Activated CD4-positive, CD25-positive, alpha-beta regulatory T cell (primary cell): Measurements from ENCODE around the gene PKD2.

Experiments
- DNase-seq, 4 experiments: peaks; one replicate each; lab custom pipeline; 2025; lab: John Stamatoyannopoulos, UW

The PKD2 gene

GRCh38 chr4:88007304-88008121, at the start of gene PKD2:
Gene PKD2 (plus strand): TSS chr4:88007635. CDS start chr4:88007734, 99 bp downstream.
- peak; percentile 33 to 65 (median 48) for DNase-seq

GRCh38 chr4:87961993-87962392, 45.4 kb upstream of the PKD2 start:
- DNase-seq, result no peak

- no peak for DNase-seq
These were observed 44.9 kb upstream of the PKD2 start for GRCh38 chr4:87962398-87963146.

GRCh38 chr4:87965501-87965975, 41.9 kb upstream of the PKD2 start:
- DNase-seq, result no peak

GRCh38 chr4:87966095-87966496, 41.3 kb upstream of the PKD2 start:
- DNase-seq, result no peak

- DNase-seq, result no peak
These were observed 40.2 kb upstream of the PKD2 start for GRCh38 chr4:87967193-87967592.

- DNase-seq, result no peak
These were observed 37.3 kb upstream of the PKD2 start for GRCh38 chr4:87970121-87970520.

GRCh38 chr4:87971866-87972265, 35.6 kb upstream of the PKD2 start:
- no peak for DNase-seq

- peak in 1 of 4 experiments; percentile 3 for DNase-seq
These were observed 33.9 kb upstream of the PKD2 start for GRCh38 chr4:87973283-87974169.

GRCh38 chr4:87974856-87975462, 32.5 kb upstream of the PKD2 start:
- DNase-seq, result no peak

- DNase-seq, result no peak
These were observed 32.0 kb upstream of the PKD2 start, which contains the start of gene SPP1 for GRCh38 chr4:87975466-87975865. Gene SPP1 (plus strand): TSS chr4:87975714. CDS start chr4:87976896, 1,182 bp downstream.

GRCh38 chr4:87977521-87978278, 29.7 kb upstream of the PKD2 start:
- no peak for DNase-seq

GRCh38 chr4:87978681-87979080, 28.8 kb upstream of the PKD2 start:
- DNase-seq, result no peak

- no peak for DNase-seq
These were observed 27.6 kb upstream of the PKD2 start for GRCh38 chr4:87979810-87980209.

- DNase-seq, result no peak
These were observed 25.9 kb upstream of the PKD2 start for GRCh38 chr4:87981486-87981885.

- no peak for DNase-seq
These were observed 25.4 kb upstream of the PKD2 start for GRCh38 chr4:87982036-87982435.

- no peak for DNase-seq
These were observed 24.9 kb upstream of the PKD2 start for GRCh38 chr4:87982446-87983010.

- DNase-seq, result no peak
These were observed 23.4 kb upstream of the PKD2 start for GRCh38 chr4:87983996-87984395.

- peak in 1 of 4 experiments; percentile 3 for DNase-seq
These were observed 22.1 kb upstream of the PKD2 start for GRCh38 chr4:87985097-87985886.

GRCh38 chr4:87985887-87986200, 21.6 kb upstream of the PKD2 start:
- no peak for DNase-seq
